Measurements from ENCODE around the gene SMAP1.

The SMAP1 gene

GRCh38 chr6:70846207-70846835, 178.6 kb downstream of the SMAP1 start:
- no peak overlapping the region for H3K9ac ChIP-seq (ENCODE audit: low read length)
- H3K4me1 ChIP-seq (ENCODE audit: insufficient read depth, low read length) = no peaks in the 10 kb centered on the region
- H3K27me3 ChIP-seq (ENCODE audit: control insufficient read depth in 1 of 2, insufficient read depth in 2 of 2, low read length in 2 of 2) = no peaks in the 10 kb centered on the region
- H3K36me3 ChIP-seq (ENCODE audit: insufficient read depth, low read length) = no peaks in the 10 kb centered on the region
- no peak overlapping the region for H3K4me3 ChIP-seq (ENCODE audit: low read depth in 1 of 2, low read length in 2 of 2)
- no peaks in the 10 kb centered on the region for H3K9me3 ChIP-seq (ENCODE audit: low read length)
- H3K27ac ChIP-seq (ENCODE audit: low read depth, low read length) = no peak overlapping the region

- Histone ChIP-seq H3K4me1 (ENCODE audit: insufficient read depth, low read length) (no peaks in the 10 kb centered on the region), H3K27me3 (ENCODE audit: control insufficient read depth in 1 of 2, insufficient read depth in 2 of 2, low read length in 2 of 2) (no peaks in the 10 kb centered on the region), H3K36me3 (ENCODE audit: insufficient read depth, low read length) (peaks cover 1% of the 10 kb centered on the region), H3K27ac (ENCODE audit: low read depth, low read length) (no peak overlapping the region), H3K9ac (ENCODE audit: low read length) (no peak overlapping the region), H3K9me3 (ENCODE audit: low read length) (no peaks in the 10 kb centered on the region), H3K4me3 (ENCODE audit: low read depth in 1 of 2, low read length in 2 of 2) (no peak overlapping the region)
These were observed 179.7 kb downstream of the SMAP1 start for GRCh38 chr6:70847106-70848084.

- H3K27ac ChIP-seq (ENCODE audit: low read depth, low read length) = no peak overlapping the region
- H3K9me3 ChIP-seq (ENCODE audit: low read length) = no peaks in the 10 kb centered on the region
- no peaks in the 10 kb centered on the region for H3K4me1 ChIP-seq (ENCODE audit: insufficient read depth, low read length)
- H3K36me3 ChIP-seq (ENCODE audit: insufficient read depth, low read length) = peaks cover 10% of the 10 kb centered on the region
- H3K4me3 ChIP-seq (ENCODE audit: low read depth in 1 of 2, low read length in 2 of 2) = no peak overlapping the region
- H3K9ac ChIP-seq (ENCODE audit: low read length) = no peak overlapping the region
- H3K27me3 ChIP-seq (ENCODE audit: control insufficient read depth in 1 of 2, insufficient read depth in 2 of 2, low read length in 2 of 2) = no peaks in the 10 kb centered on the region
These were observed 181.8 kb downstream of the SMAP1 start for GRCh38 chr6:70849348-70850069.

GRCh38 chr6:70852667-70853246, 185.1 kb downstream of the SMAP1 start:
- Histone ChIP-seq H3K36me3 (ENCODE audit: insufficient read depth, low read length) (peaks cover 10% of the 10 kb centered on the region), H3K9me3 (ENCODE audit: low read length) (no peaks in the 10 kb centered on the region), H3K9ac (ENCODE audit: low read length) (no peak overlapping the region), H3K27me3 (ENCODE audit: control insufficient read depth in 1 of 2, insufficient read depth in 2 of 2, low read length in 2 of 2) (no peaks in the 10 kb centered on the region), H3K4me1 (ENCODE audit: insufficient read depth, low read length) (no peaks in the 10 kb centered on the region), H3K4me3 (ENCODE audit: low read depth in 1 of 2, low read length in 2 of 2) (no peak overlapping the region), H3K27ac (ENCODE audit: low read depth, low read length) (no peak overlapping the region)

- no peak overlapping the region for H3K9ac ChIP-seq (ENCODE audit: low read length)
- H3K9me3 ChIP-seq (ENCODE audit: low read length) = no peaks in the 10 kb centered on the region
- H3K4me3 ChIP-seq (ENCODE audit: low read depth in 1 of 2, low read length in 2 of 2) = no peak overlapping the region
- H3K27ac ChIP-seq (ENCODE audit: low read depth, low read length) = no peak overlapping the region
- no peaks in the 10 kb centered on the region for H3K4me1 ChIP-seq (ENCODE audit: insufficient read depth, low read length)
- peaks cover 11% of the 10 kb centered on the region for H3K36me3 ChIP-seq (ENCODE audit: insufficient read depth, low read length)
- H3K27me3 ChIP-seq (ENCODE audit: control insufficient read depth in 1 of 2, insufficient read depth in 2 of 2, low read length in 2 of 2) = no peaks in the 10 kb centered on the region
These were observed 189.8 kb downstream of the SMAP1 start for GRCh38 chr6:70857387-70858077.

- Histone ChIP-seq H3K27me3 (ENCODE audit: control insufficient read depth in 1 of 2, insufficient read depth in 2 of 2, low read length in 2 of 2) (no peaks in the 10 kb centered on the region), H3K9ac (ENCODE audit: low read length) (no peak overlapping the region), H3K36me3 (ENCODE audit: insufficient read depth, low read length) (peaks cover 3% of the 10 kb centered on the region), H3K4me1 (ENCODE audit: insufficient read depth, low read length) (no peaks in the 10 kb centered on the region), H3K9me3 (ENCODE audit: low read length) (no peaks in the 10 kb centered on the region), H3K4me3 (ENCODE audit: low read depth in 1 of 2, low read length in 2 of 2) (no peak overlapping the region), H3K27ac (ENCODE audit: low read depth, low read length) (no peak overlapping the region)
These were observed 192.4 kb downstream of the SMAP1 start for GRCh38 chr6:70860045-70860444.

- Histone ChIP-seq H3K9ac (ENCODE audit: low read length) (no peak overlapping the region), H3K36me3 (ENCODE audit: insufficient read depth, low read length) (peaks cover 3% of the 10 kb centered on the region), H3K9me3 (ENCODE audit: low read length) (no peaks in the 10 kb centered on the region), H3K27me3 (ENCODE audit: control insufficient read depth in 1 of 2, insufficient read depth in 2 of 2, low read length in 2 of 2) (no peaks in the 10 kb centered on the region), H3K4me1 (ENCODE audit: insufficient read depth, low read length) (no peaks in the 10 kb centered on the region), H3K27ac (ENCODE audit: low read depth, low read length) (no peak overlapping the region), H3K4me3 (ENCODE audit: low read depth in 1 of 2, low read length in 2 of 2) (no peak overlapping the region)
These were observed 193.2 kb downstream of the SMAP1 start for GRCh38 chr6:70860920-70861319.

- H3K9me3 ChIP-seq (ENCODE audit: low read length) = no peaks in the 10 kb centered on the region
- H3K36me3 ChIP-seq (ENCODE audit: insufficient read depth, low read length) = peaks cover 3% of the 10 kb centered on the region
- H3K27me3 ChIP-seq (ENCODE audit: control insufficient read depth in 1 of 2, insufficient read depth in 2 of 2, low read length in 2 of 2) = no peaks in the 10 kb centered on the region
These were observed 195.7 kb downstream of the SMAP1 start for GRCh38 chr6:70863343-70863742.

GRCh38 chr6:70864401-70864800, 196.7 kb downstream of the SMAP1 start:
- H3K9me3 ChIP-seq (ENCODE audit: low read length) = no peaks in the 10 kb centered on the region
- no peaks in the 10 kb centered on the region for H3K4me1 ChIP-seq (ENCODE audit: insufficient read depth, low read length)
- H3K27me3 ChIP-seq (ENCODE audit: control insufficient read depth in 1 of 2, insufficient read depth in 2 of 2, low read length in 2 of 2) = no peaks in the 10 kb centered on the region
- H3K36me3 ChIP-seq (ENCODE audit: insufficient read depth, low read length) = peaks cover 3% of the 10 kb centered on the region
- H3K4me3 ChIP-seq (ENCODE audit: low read depth in 1 of 2, low read length in 2 of 2) = no peak overlapping the region
- no peak overlapping the region for H3K27ac ChIP-seq (ENCODE audit: low read depth, low read length)
- H3K9ac ChIP-seq (ENCODE audit: low read length) = no peak overlapping the region

More at GRCh38 chr6:70863343-70863742, 195.7 kb downstream of the SMAP1 start:
- Histone ChIP-seq H3K9ac (ENCODE audit: low read length) (no peak overlapping the region), H3K4me1 (ENCODE audit: insufficient read depth, low read length) (no peaks in the 10 kb centered on the region), H3K4me3 (ENCODE audit: low read depth in 1 of 2, low read length in 2 of 2) (no peak overlapping the region), H3K27ac (ENCODE audit: low read depth, low read length) (no peak overlapping the region)

- no peak overlapping the region for H3K27ac ChIP-seq (ENCODE audit: low read depth, low read length)
- H3K4me1 ChIP-seq (ENCODE audit: insufficient read depth, low read length) = no peaks in the 10 kb centered on the region
- no peak overlapping the region for H3K4me3 ChIP-seq (ENCODE audit: low read depth in 1 of 2, low read length in 2 of 2)
- H3K9me3 ChIP-seq (ENCODE audit: low read length) = no peaks in the 10 kb centered on the region
- no peaks in the 10 kb centered on the region for H3K27me3 ChIP-seq (ENCODE audit: control insufficient read depth in 1 of 2, insufficient read depth in 2 of 2, low read length in 2 of 2)
- H3K9ac ChIP-seq (ENCODE audit: low read length) = no peak overlapping the region
- no peaks in the 10 kb centered on the region for H3K36me3 ChIP-seq (ENCODE audit: insufficient read depth, low read length)
These were observed 204.8 kb downstream of the SMAP1 start for GRCh38 chr6:70872469-70872868.
